ENCODE results near the gene DIRAS2. TPM values are rescaled to one million over a fixed set of nuclear protein-coding genes. Genes with fewer than 3 reads are reported as not detected.

DIRAS2 gene
- total RNA-seq, 4 donors from 2014 or later: 1.8 to 3.6 (median 2.8) TPM

DNA sequence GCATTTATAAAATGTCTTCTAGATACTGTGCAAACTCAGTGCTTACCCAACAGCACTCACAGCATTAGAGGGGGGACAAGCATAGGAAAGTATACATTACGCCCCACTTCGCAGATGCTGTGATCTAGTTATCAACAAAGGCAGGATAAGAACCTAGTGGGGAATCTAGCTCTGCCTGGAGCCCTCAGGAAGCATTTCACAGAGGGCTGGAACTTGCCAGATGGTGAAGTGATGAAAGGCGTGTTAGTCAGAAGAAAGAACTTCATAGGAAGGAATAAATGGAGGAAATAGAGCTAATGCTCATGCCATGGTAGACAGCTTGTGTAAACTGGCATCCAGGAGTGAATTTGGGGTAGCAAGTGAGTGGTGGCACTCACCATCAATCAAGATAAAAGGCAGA, 25.8 kb downstream of the DIRAS2 start:
- Histone ChIP-seq H3K36me3 (no peaks in the 10 kb centered on the region), H3K9me3 (no peaks in the 10 kb centered on the region), H3K27me3 (no peaks in the 10 kb centered on the region), H3K4me1 (no peaks in the 10 kb centered on the region), H3K4me3 (no peak overlapping the region), H3K27ac (no peak overlapping the region)
- 78 to 90% methylated on average over 3 of the region's 3 CpGs for whole genome bisulfite sequencing, 2 donors
- TF ChIP-seq, protein P1, sequence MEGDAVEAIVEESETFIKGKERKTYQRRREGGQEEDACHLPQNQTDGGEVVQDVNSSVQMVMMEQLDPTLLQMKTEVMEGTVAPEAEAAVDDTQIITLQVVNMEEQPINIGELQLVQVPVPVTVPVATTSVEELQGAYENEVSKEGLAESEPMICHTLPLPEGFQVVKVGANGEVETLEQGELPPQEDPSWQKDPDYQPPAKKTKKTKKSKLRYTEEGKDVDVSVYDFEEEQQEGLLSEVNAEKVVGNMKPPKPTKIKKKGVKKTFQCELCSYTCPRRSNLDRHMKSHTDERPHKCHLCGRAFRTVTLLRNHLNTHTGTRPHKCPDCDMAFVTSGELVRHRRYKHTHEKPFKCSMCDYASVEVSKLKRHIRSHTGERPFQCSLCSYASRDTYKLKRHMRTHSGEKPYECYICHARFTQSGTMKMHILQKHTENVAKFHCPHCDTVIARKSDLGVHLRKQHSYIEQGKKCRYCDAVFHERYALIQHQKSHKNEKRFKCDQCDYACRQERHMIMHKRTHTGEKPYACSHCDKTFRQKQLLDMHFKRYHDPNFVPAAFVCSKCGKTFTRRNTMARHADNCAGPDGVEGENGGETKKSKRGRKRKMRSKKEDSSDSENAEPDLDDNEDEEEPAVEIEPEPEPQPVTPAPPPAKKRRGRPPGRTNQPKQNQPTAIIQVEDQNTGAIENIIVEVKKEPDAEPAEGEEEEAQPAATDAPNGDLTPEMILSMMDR (IDR thresholded peaks at IDR 0.05): no peak
- no peak for TF ChIP-seq EP300 (IDR thresholded peaks at IDR 0.05)
- TF ChIP-seq POLR2A (IDR thresholded peaks at IDR 0.05): no peak
- DNase-seq (ENCODE audit: low spot score in 2 of 2): no peak

DNA sequence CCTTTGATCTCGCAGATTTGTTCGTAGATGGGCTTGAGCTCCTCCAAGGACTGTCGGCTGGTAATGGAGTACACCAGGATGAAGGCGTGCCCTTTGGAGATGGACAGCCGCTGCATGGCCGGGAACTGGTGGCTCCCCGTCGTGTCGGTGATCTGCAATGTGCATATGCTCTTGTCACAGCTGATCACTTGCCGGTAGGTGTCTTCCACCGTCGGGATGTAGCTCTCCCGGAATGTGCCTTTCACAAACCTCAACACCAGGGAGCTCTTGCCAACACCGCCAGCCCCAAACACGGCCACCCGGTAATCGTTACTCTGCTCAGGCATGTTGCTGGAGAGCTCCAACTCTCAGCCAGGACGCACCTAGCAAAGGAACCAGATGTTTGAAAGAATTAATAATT, 29.1 kb downstream of the DIRAS2 start:
- H3K9me3 ChIP-seq: no peaks in the 10 kb centered on the region
- WGBS, 2 donors: 91 to 96% methylated on average over 17 to 18 of the region's 18 CpGs
- H3K27me3 ChIP-seq: no peaks in the 10 kb centered on the region
- no peaks in the 10 kb centered on the region for H3K36me3 ChIP-seq
- no peak overlapping the region for H3K4me3 ChIP-seq
- no peak for DNase-seq (ENCODE audit: low spot score in 2 of 2)
- no peaks in the 10 kb centered on the region for H3K4me1 ChIP-seq
- TF ChIP-seq POLR2A (IDR thresholded peaks at IDR 0.05) (no peak), EP300 (IDR thresholded peaks at IDR 0.05) (no peak)
- TF ChIP-seq, protein P1 (IDR thresholded peaks at IDR 0.05): no peak
- H3K27ac ChIP-seq: no peak overlapping the region

DNA sequence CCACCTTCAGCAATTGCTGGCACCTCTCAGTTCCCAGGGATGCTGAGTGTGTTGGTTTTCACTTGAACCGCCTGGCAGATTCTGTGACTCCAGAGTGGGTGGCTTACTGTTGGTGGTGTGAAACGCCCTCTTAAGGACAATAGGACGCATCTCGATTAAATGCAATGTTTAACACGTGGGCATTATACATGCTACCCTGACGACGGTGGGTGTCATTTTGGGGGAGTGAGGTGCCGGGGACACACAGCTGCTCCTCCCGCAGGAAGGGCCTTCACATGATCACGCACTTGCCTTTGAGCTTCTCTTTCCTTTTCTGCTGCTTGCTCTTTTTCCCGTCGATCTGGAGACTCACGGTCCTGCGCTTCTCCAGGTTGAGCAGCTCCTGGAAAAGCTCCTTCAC, 29.7 kb downstream of the DIRAS2 start:
- H3K9me3 ChIP-seq: no peaks in the 10 kb centered on the region
- 91 to 93% methylated on average over 14 of the region's 14 CpGs for WGBS, 2 donors
- TF ChIP-seq, protein P1 (IDR thresholded peaks at IDR 0.05): no peak
- TF ChIP-seq POLR2A (IDR thresholded peaks at IDR 0.05) (no peak), EP300 (IDR thresholded peaks at IDR 0.05) (no peak)
- no peaks in the 10 kb centered on the region for H3K36me3 ChIP-seq
- no peaks in the 10 kb centered on the region for H3K4me1 ChIP-seq
- no peak overlapping the region for H3K27ac ChIP-seq
- H3K4me3 ChIP-seq: no peak overlapping the region
- H3K27me3 ChIP-seq: no peaks in the 10 kb centered on the region
- no peak for DNase-seq (ENCODE audit: low spot score in 2 of 2)

- Histone ChIP-seq H3K27me3 (no peaks in the 10 kb centered on the region), H3K36me3 (no peaks in the 10 kb centered on the region), H3K27ac (no peak overlapping the region), H3K4me3 (no peak overlapping the region), H3K9me3 (no peaks in the 10 kb centered on the region), H3K4me1 (no peaks in the 10 kb centered on the region)
- no peak for DNase-seq (ENCODE audit: low spot score in 2 of 2)
- TF ChIP-seq, protein P1 (IDR thresholded peaks at IDR 0.05): no peak
- TF ChIP-seq EP300 (IDR thresholded peaks at IDR 0.05): no peak
- no peak for TF ChIP-seq POLR2A (IDR thresholded peaks at IDR 0.05)
- 44 to 63% methylated on average over 2 to 3 of the region's 3 CpGs for WGBS, 2 donors
These were observed 31.1 kb downstream of the DIRAS2 start for GRCh38 chr9:90611568-90611967.

DNA sequence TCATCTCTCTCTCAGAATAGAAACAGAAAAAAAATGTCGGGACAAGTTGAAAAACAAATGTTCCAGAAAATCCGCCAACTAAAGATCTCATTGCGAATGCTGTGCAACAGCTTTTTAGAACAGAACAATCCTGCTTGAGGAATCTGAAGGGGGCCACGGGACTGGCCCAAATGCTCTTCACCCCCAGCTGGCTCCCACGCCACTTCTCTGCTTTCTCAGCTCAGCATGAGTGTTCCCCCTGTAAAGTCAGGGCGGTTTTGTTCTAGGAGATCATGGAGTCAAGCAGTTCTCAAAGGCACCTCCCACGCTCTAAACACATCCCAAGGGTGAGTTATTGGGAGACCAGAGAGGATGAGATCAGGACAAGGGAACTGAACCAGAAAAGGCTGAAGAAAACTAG, 31.5 kb downstream of the DIRAS2 start:
- no peaks in the 10 kb centered on the region for H3K36me3 ChIP-seq
- TF ChIP-seq, protein P1 (IDR thresholded peaks at IDR 0.05): no peak
- TF ChIP-seq POLR2A (IDR thresholded peaks at IDR 0.05) (no peak), EP300 (IDR thresholded peaks at IDR 0.05) (no peak)
- H3K4me3 ChIP-seq: no peak overlapping the region
- no peak overlapping the region for H3K27ac ChIP-seq
- DNase-seq (ENCODE audit: low spot score in 2 of 2): no peak
- no peaks in the 10 kb centered on the region for H3K9me3 ChIP-seq
- H3K4me1 ChIP-seq: no peaks in the 10 kb centered on the region
- H3K27me3 ChIP-seq: no peaks in the 10 kb centered on the region
- WGBS, 2 donors: 79 to 81% methylated on average over 7 of the region's 7 CpGs

Measured in tibial nerve (tissue), 4 donors.